HG03066 (cell line): ENCODE results near the gene PRKRA.
"Not testable (repeated sequence)": the region's sequence is repeated elsewhere in the genome, so short reads cannot be mapped to it uniquely, and the experiment has no call there.

Experiments
- ATAC-seq: cut with Tn5 transposase; IDR thresholded peaks from one replicate; pipeline ENCODE4 v1.9.1; 2021; ENCODE audit warnings: low read depth; ENCODE audit not compliant: unreplicated experiment

Gene PRKRA

DNA sequence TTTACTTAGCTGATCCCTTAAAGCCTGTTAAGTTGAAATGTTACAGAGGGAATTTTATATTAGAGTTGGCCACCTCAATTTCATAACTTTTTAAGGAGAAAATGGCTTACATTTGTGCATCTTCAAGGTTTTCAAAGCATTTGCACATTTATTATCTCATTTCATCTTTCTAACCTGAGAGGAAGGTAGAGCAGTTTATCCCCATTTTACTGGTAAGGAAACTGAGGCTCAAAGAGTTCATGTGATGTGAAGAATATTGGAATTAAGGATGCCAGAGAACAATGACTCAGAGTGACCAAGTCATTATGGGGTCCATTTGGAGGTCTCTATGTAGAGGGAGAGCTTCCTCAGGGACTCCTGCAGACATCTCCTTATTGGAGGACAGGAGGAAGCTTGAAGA is 35.0 kb downstream of the PRKRA start:
- ATAC-seq = no peak

GRCh38 chr2:178414266-178415247 is 36.4 kb downstream of the PRKRA start:
- peak; percentile 80 for ATAC-seq

DNA sequence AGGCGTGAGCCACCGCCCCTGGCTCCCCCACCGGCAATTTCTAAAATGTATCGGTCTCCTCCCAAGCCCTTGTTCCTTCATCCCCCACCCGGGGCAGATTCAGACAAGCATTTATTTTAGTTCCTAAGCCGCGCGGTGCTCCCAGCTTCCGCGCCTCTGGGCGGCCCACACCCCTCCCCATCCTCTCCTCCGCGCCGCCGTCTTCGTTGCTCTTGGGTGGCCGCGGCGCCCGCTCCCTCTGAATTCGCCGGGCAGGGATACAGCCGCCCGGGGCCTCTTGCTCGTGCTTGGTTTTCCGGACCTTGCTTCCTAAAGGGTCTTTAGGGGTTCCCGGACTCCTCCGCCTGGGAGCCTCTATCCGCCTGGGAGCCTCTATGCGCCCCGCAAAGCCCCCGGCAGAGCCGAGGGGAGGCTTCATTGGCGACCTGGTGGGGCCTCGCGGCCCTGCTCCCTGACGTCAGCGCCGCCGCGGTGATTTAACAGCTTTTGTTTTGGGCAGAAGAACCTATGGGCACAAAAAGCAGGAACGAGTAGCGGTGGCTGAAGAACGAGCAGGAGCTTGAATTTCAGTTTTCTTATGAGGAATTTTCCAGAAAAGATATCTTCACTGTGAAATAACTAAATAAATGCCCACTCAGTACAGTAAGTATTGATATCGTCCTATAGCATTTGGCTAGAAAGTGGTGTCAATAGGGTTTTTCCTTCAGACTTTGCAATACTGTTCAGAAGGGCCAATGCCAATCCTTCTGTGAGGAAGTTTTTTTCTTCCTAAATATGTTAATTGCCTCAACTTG is 37.3 kb downstream of the PRKRA start:
- peak; percentile 72 for ATAC-seq

DNA sequence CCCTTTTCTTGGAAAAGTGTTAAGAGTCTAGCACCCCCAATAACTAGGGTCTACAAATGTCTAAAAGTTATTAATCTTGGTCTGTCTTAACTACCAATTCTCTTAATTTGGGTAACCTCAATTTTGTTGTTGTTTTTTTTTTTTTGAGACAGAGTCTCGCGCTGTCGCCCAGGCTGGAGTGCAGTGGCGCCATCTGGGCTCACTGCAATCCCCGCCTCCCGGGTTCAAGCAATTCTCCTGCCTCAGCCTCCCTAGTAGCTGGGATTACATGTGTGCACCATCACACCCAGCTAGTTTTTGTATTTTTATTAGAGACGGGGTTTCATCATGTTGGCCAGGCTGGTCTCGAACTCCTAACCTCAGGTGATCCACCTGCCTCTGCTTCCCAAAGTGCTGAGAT is 38.5 kb downstream of the PRKRA start:
- not testable (repeated sequence) for ATAC-seq

GRCh38 chr2:178412047-178412446 is 38.9 kb downstream of the PRKRA start:
- ATAC-seq = no peak

GRCh38 chr2:178409261-178409660 is 41.7 kb downstream of the PRKRA start:
- no peak for ATAC-seq

DNA sequence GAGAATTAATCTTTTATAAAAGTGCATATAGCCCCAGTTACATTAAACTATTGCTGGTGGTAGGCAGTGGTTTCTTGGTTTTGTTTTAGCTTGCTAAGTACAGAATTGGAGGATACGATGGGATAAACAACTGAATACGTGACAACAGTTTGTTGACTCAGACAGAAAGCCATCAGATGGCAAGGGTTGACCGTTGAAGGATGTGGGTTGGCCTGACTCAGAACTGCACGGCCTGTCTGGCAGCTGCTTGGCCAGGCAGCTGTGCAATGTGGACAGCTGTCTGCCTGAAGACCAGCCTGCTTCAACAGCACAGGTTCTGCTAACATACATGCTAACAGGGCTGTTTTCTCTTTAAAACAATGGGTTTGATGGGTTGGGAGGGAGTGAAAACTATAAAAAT is 46.6 kb downstream of the PRKRA start:
- ATAC-seq = peak; percentile 100

GRCh38 chr2:178403671-178404306 is 47.2 kb downstream of the PRKRA start:
- peak; percentile 42 for ATAC-seq

DNA sequence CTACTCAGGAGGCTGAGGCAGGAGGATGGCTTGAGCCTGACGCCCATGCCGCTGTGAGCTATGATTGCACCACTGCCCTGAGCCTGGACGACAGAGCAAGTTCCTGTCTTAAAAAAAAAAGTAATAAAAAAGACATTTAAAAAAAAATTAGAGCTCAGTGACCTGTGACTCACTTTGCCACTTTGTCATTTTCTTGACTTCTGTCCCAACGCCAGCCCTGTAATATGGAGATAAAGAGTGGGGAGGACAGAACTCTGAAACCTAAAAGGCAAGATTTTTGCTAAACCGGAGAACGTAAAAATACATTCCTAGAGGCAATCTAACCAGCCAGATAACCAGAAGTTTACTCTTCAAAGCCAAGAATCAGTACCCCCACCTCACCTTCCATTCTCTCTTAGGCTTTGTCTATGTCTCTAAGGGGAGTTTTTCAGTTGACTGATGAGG is 49.0 kb downstream of the PRKRA start:
- no peak for ATAC-seq

GRCh38 chr2:178397002-178397605 is 53.9 kb downstream of the PRKRA start:
- peak; percentile 93 for ATAC-seq

DNA sequence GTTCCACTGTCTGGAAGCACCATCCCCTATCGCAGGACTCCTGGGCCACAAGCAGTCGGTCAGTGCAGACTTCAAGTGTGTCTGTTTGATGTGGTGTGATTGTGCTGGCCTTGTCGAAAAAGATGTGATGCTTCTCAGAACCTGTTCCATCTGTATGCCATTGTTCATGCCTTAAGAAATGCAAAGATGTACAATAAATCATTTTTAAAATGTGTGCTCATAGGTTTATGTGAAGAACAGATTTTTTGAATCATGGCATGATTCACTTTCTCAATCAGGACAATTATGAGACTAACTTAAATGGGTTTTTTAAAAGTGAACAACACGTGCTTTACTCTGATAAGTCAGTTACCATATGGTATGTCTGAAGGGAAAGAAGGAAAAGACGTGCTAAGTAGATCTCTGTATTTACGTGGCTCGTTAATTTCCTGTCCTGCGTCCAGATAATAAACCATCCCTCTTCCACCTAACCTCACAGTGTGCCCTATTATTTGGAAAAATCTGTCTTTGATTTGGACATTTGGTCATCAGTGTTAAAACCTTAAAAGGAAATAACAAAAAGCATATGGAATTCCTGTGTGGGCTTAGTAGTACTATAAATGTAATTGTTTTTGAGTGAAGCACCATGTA is 54.9 kb downstream of the PRKRA start:
- ATAC-seq = no peak

GRCh38 chr2:178395295-178395694 is 55.7 kb downstream of the PRKRA start:
- ATAC-seq = no peak

GRCh38 chr2:178394859-178395258 is 56.1 kb downstream of the PRKRA start:
- ATAC-seq = no peak

GRCh38 chr2:178392215-178392614 is 58.8 kb downstream of the PRKRA start:
- ATAC-seq = no peak

GRCh38 chr2:178391701-178392100 is 59.3 kb downstream of the PRKRA start:
- no peak for ATAC-seq

DNA sequence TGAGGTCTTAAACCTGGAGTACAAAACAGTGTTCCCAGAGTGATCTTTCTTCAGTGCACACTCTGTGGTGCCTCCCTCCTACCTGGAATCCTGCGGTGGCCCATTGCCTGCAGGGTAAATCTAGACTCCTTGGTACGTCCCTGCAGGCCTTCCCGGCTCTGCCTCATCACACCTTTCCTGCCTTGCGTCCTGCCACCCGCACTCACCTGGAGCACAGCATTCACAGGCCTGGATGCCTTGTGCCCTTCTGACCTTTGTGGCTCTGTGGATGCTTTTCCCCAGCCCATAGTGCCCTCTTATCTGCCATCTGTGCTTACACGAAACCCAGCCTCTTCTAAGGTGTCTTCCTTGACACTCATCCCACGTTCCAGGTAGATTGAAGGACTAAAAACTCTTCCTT is 62.7 kb downstream of the PRKRA start:
- no peak for ATAC-seq

DNA sequence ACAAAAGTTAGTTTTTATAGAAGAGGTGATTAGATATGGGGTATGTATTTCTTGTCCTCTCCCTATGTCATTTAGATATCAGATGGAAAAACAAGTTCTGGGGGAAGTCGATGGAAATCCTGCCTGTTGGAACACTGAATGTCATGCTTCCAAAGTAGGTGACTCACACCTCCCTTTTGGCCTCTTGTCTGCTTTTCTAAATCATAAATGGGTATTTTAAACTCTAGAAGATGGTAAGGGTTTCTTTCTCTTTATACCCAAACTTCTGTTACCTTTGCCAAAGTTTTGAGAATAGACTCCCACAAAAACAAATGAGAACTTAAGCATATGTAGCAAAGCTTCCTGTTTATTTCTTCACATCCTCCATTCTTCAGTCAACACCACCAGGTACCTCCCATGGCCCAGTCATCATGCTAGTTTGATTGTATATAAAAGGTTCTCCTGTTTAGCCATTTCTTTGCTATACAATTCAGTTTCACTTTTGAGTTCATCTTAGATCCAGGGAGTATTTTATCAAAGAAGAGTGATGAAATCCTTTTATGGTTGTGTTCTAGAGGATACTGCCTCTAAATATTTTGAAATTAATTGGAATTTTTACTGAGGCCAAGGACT is 63.9 kb downstream of the PRKRA start:
- ATAC-seq = no peak

GRCh38 chr2:178385595-178386148 is 65.3 kb downstream of the PRKRA start:
- ATAC-seq = no peak

DNA sequence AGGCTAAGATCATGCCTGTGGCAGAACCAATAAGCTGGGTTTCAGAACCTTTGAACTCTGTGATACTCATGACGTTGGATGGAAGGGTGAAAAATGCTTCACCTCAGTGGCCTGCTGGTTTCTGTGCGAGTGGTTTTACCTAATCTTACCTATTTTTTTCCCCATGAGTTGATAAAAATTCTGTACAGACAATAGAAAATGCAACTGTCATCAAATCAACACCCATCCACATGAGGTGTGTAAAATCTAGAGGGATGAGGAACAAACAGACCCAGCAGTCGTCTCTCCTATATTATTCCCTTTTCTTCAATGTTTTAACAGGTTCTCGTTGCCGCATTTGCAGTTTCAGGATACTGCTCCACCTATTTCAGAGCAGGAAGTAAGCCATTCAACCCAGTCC is 67.3 kb downstream of the PRKRA start:
- ATAC-seq = no peak
